OCI-LY3 (cell line): ENCODE data around the gene SLC26A9.

Experiments used
- H2AFZ ChIP-seq: fragments of 200-600, 300-600 bp; shearing (Covaris generic); 2 replicates; pipeline ENCODE4 v1.6.0; 2014; ENCODE audit warnings: antibody characterized with exemption, low read depth, low read length
- H3K27ac ChIP-seq: fragments of 200-600, 300-600 bp; sonication (generic); 2 replicates; pipeline ENCODE4 v1.5.1; 2014; ENCODE audit warnings: mild to moderate bottlenecking, low read length, moderate library complexity, mixed read lengths
- H3K27me3 ChIP-seq: fragments of 200-600, 300-600 bp; sonication (generic); 2 replicates; pipeline ENCODE4 v1.6.1; 2014; ENCODE audit warnings: low read depth, low read length, mixed read lengths
- H3K36me3 ChIP-seq: fragments of 200-600, 300-600 bp; sonication (generic); replicated peaks from 2 replicates; pipeline ENCODE3; 2014; ENCODE audit warnings: low read depth, low read length, mixed read lengths
- H3K4me1 ChIP-seq: fragments of 300-600, 200-600 bp; sonication (generic); 2 replicates; pipeline ENCODE4 v1.6.1; 2014; ENCODE audit warnings: low read length, mixed read lengths
- H3K4me2 ChIP-seq: fragments of 200-600, 300-600 bp; sonication (generic); 2 replicates; pipeline ENCODE4 v1.6.1; 2014; ENCODE audit warnings: low read length, mixed read lengths
- H3K4me3 ChIP-seq: fragments of 300-600, 200-600 bp; sonication (generic); 2 replicates; pipeline ENCODE4 v1.5.1; 2014; ENCODE audit warnings: antibody characterized with exemption, mild to moderate bottlenecking, low read length, moderate library complexity
- H3K79me2 ChIP-seq: fragments of 300-600, 200-600 bp; shearing (Covaris generic); 2 replicates; pipeline ENCODE4 v1.6.1; 2014; ENCODE audit warnings: mild to moderate bottlenecking, low read length, mixed read lengths
- H3K9ac ChIP-seq: fragments of 300-600, 200-600 bp; shearing (Covaris generic); 2 replicates; pipeline ENCODE4 v1.6.0; 2014; ENCODE audit warnings: mild to moderate bottlenecking, low read length, moderate library complexity
- H3K9me3 ChIP-seq: fragments of 200-600, 300-600 bp; shearing (Covaris generic); 2 replicates; pipeline ENCODE4 v1.6.1; 2014; ENCODE audit warnings: low read length, mixed read lengths; ENCODE audit not compliant: insufficient read depth
- H4K20me1 ChIP-seq: fragments of 200-600, 300-600 bp; sonication (generic); 2 replicates; pipeline ENCODE4 v1.6.1; 2016; ENCODE audit warnings: low read length, mixed read lengths; ENCODE audit not compliant: insufficient read depth
- EZH2phosphoT487 ChIP-seq: fragments of 200-600 bp; shearing (Covaris generic); IDR thresholded peaks from 2 replicates; pipeline ENCODE4 v1.6.1; 2018; ENCODE audit warnings: antibody characterized with exemption, mixed run types, low read depth
- TF ChIP-seq, protein P1 (sequence below): fragments of 200-600, 300-600 bp; sonication (generic); IDR thresholded peaks from 2 replicates; pipeline ENCODE4 v1.5.1; 2014; ENCODE audit warnings: antibody characterized with exemption, low read length, low read depth

SLC26A9 gene

DNA sequence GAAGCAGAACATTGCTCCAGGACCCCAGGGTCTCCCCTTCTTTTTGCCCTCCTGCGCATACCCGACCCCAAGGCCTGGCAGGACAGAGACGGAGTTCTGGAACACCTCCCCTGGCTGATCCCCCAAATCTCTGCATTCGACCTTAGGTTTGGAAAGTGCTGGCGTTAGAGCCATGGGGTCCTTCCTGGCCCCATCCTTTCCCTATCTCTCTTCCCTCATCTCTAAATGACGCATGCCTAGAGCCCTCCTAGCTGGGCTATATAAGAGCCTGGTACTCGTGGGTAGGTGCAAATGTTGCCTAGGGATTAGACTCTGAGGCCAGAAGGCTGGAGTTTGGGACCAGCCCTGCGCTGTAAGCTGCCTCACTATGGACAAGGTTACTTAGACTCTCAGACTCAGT lies 16.6 kb downstream of the SLC26A9 start:
- Histone ChIP-seq H4K20me1 (no peaks in the 10 kb centered on the region), H3K9me3 (no peaks in the 10 kb centered on the region), H3K27me3 (peaks cover 4% of the 10 kb centered on the region; the same call in 1 of the 2 replicates), H3K36me3 (no peaks in the 10 kb centered on the region), H3K4me3 (no peak overlapping the region), H2AFZ (no peak overlapping the region), H3K27ac (no peak overlapping the region), H3K9ac (no peak overlapping the region), H3K4me1 (peaks cover 9% of the 10 kb centered on the region), H3K4me2 (no peak overlapping the region), H3K79me2 (no peaks in the 10 kb centered on the region)
- no peak for TF ChIP-seq EZH2phosphoT487
- TF ChIP-seq, protein P1, sequence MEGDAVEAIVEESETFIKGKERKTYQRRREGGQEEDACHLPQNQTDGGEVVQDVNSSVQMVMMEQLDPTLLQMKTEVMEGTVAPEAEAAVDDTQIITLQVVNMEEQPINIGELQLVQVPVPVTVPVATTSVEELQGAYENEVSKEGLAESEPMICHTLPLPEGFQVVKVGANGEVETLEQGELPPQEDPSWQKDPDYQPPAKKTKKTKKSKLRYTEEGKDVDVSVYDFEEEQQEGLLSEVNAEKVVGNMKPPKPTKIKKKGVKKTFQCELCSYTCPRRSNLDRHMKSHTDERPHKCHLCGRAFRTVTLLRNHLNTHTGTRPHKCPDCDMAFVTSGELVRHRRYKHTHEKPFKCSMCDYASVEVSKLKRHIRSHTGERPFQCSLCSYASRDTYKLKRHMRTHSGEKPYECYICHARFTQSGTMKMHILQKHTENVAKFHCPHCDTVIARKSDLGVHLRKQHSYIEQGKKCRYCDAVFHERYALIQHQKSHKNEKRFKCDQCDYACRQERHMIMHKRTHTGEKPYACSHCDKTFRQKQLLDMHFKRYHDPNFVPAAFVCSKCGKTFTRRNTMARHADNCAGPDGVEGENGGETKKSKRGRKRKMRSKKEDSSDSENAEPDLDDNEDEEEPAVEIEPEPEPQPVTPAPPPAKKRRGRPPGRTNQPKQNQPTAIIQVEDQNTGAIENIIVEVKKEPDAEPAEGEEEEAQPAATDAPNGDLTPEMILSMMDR, result no peak

DNA sequence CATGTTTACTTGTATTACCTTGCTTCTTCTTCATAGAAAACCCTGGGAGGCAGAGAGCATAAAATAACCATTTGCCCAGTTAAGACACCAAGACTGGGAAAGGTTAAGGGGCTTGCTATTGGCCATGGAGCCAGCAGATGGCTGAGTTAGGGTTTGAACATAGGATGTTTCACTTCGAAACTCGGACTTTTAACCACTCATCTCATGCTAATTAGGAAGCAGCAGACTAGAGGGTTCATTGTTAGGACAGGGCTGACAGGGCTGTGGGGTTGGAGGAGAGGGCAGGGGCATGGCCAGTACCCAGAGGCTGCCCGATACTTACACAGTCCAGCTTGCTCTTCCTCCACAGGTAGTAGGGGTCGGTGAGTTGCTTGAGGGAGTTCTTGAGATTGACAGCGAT lies 17.0 kb downstream of the SLC26A9 start:
- H3K27ac ChIP-seq, result no peak overlapping the region
- no peak overlapping the region for H3K9ac ChIP-seq
- no peaks in the 10 kb centered on the region for H3K9me3 ChIP-seq
- no peaks in the 10 kb centered on the region for H3K36me3 ChIP-seq
- no peak overlapping the region for H3K4me3 ChIP-seq
- no peak overlapping the region for H2AFZ ChIP-seq
- peaks cover 9% of the 10 kb centered on the region for H3K4me1 ChIP-seq
- no peaks in the 10 kb centered on the region for H4K20me1 ChIP-seq
- TF ChIP-seq, protein P1, result no peak; the same call in 1 of the 2 replicates
- TF ChIP-seq EZH2phosphoT487, result no peak
- H3K79me2 ChIP-seq, result no peaks in the 10 kb centered on the region
- H3K4me2 ChIP-seq, result no peak overlapping the region
- peaks cover 4% of the 10 kb centered on the region; the same call in 1 of the 2 replicates for H3K27me3 ChIP-seq

DNA sequence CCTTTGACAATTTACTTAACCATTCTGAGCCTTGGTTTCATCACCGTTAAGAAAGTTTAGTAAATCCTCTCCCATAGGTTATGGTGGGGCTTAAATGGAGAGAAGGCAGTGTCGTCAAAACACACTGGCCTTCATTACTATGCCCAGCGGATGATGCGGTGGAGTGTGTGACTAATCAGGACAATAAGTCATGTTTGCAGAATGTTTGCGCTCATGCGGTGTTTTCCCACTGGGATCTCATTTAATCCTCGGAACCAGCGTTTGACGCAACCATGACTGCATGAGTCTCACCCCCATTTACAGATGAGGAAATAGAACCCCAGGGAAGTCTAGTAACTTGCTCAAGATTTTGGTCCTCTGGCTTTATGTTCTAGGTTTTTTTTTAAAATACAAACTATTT lies 17.5 kb downstream of the SLC26A9 start:
- Histone ChIP-seq H3K4me1 (peaks cover 9% of the 10 kb centered on the region), H3K4me3 (no peak overlapping the region), H3K4me2 (no peak overlapping the region), H3K9ac (no peak overlapping the region), H3K27me3 (peaks cover 1% of the 10 kb centered on the region; the same call in 1 of the 2 replicates), H3K36me3 (no peaks in the 10 kb centered on the region), H3K27ac (no peak overlapping the region), H3K79me2 (no peaks in the 10 kb centered on the region), H4K20me1 (no peaks in the 10 kb centered on the region), H3K9me3 (no peaks in the 10 kb centered on the region), H2AFZ (no peak overlapping the region)
- TF ChIP-seq EZH2phosphoT487, result no peak
- TF ChIP-seq, protein P1, result no peak

DNA sequence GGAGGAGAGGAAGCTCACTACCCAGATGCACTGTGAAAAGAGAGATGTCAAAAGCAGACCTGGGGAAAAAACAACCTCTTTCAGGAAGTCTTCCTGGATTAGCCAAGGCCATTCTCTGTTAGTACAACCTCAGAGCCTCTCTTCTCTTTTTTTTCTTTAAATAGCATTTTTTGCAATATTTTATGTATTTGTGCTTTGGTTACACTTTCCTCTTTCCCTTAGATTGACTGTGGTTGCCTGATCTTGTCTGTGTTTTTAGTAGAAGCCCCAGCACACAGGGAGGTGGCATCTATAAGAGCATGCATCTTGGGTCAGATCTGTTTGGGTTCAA lies 18.8 kb downstream of the SLC26A9 start:
- Histone ChIP-seq H3K9ac (no peak overlapping the region), H3K4me3 (no peak overlapping the region), H3K79me2 (no peaks in the 10 kb centered on the region), H3K27me3 (no peaks in the 10 kb centered on the region), H3K9me3 (no peaks in the 10 kb centered on the region), H3K27ac (no peak overlapping the region), H3K4me1 (peaks cover 18% of the 10 kb centered on the region), H4K20me1 (no peaks in the 10 kb centered on the region), H3K36me3 (no peaks in the 10 kb centered on the region), H2AFZ (no peak overlapping the region), H3K4me2 (no peak overlapping the region)
- no peak for TF ChIP-seq EZH2phosphoT487
- TF ChIP-seq, protein P1, result no peak
